Stomach (tissue), 9 donors: Measurements from ENCODE around the gene ATXN1. TPM values are rescaled to one million over a fixed set of nuclear protein-coding genes. Genes with fewer than 3 reads are reported as not detected.

Source experiments
- DNase-seq, 2 donors: peaks; one replicate each; pipeline versions ENCODE4 v3.0.0 to v3.0.0-alpha.2; 2013 to 2019
- H3K27ac ChIP-seq, 5 donors: fragments of 200-600 bp in 4 of 5; sonication (generic) in 4 of 5; one replicate each; pipeline ENCODE4 v1.5.1; 2013 to 2019; ENCODE audit warnings: mild to moderate bottlenecking in 1 of 5, moderate library complexity in 1 of 5
- H3K27me3 ChIP-seq, 3 donors: fragments of 200-600 bp; sonication (generic); one replicate each; pipeline ENCODE4 v1.5.1; 2017 to 2019; ENCODE audit warnings: mixed run types in 1 of 3
- H3K36me3 ChIP-seq, 4 donors: fragments of 200-600 bp; sonication (generic); 1 replicate in 3 of 4; 2 replicates in 1 of 4; pipeline ENCODE4 v1.5.1; 2016 to 2019
- H3K4me1 ChIP-seq, 4 donors: fragments of 200-600 bp; sonication (generic); one replicate each; pipeline ENCODE4 v1.5.1; 2016 to 2019
- H3K4me3 ChIP-seq, 4 donors: fragments of 200-600 bp; sonication (generic) in 3 of 4; one replicate each; pipeline ENCODE4 v1.5.1; 2016 to 2019; ENCODE audit warnings: mild to moderate bottlenecking in 1 of 4
- H3K9me3 ChIP-seq, 4 donors: fragments of 200-600 bp; sonication (generic); one replicate each; pipeline ENCODE4 v1.5.1; 2016 to 2019
- EP300 ChIP-seq: sonication (generic); formaldehyde crosslinking; IDR thresholded peaks from one replicate; pipeline ENCODE4 v1.6.1; 2017; ENCODE audit warnings: antibody characterized with exemption
- POLR2A ChIP-seq, 4 donors: fragments of 450-650 bp; IDR thresholded peaks; one replicate each; pipeline ENCODE4 v1.6.1; 2016; ENCODE audit warnings: antibody characterized with exemption in 4 of 4, control low read depth in 2 of 4, mild to moderate bottlenecking in 1 of 4, moderate library complexity in 1 of 4
- POLR2AphosphoS5 ChIP-seq, 3 donors: sonication (generic); formaldehyde crosslinking; IDR thresholded peaks; one replicate each; pipeline ENCODE4 v1.6.1; 2016; ENCODE audit warnings: antibody characterized with exemption in 3 of 3
- WGBS, 5 donors: extraction: QIAGEN DNeasy Blood & Tissue Kit in 3 of 5; methylation state at CpG; one replicate each; pipeline versions ENCODE4 v1.1.5 to v1.1.7; 2013 to 2018; 5-methylcytosine and 5-hydroxymethylcytosine counted together
- intact Hi-C: fragments of 100-400 bp; cut with DNase I; formaldehyde crosslinking; loops from one replicate; pipeline ENCODE4 v1.15.1; 2023; ENCODE audit warnings: low total_unique reads
- polyA plus RNA-seq, 3 donors: library from polyadenylated mRNA; stranded (reverse); fragments of 200-250 nt; gene quantifications; one replicate each; pipeline ENCODE4 v1.2.3, GENCODE V29; 2013
- total RNA-seq, 5 donors: library from RNA; depleted of rRNA; stranded (reverse); fragments of >200 nt; gene quantifications; one replicate each; pipeline versions ENCODE4 v1.1.0 to v1.2.3, GENCODE V29; 2014 to 2016
- TF ChIP-seq, protein P1 (sequence below), 7 experiments: fragments of 450-650 bp in 4 of 7; fragments of 200-600 bp in 3 of 7; sonication (generic) in 3 of 7; IDR thresholded peaks; one replicate each; pipeline ENCODE4 v1.5.1; 2016 to 2019; ENCODE audit warnings: antibody characterized with exemption in 7 of 7, control low read depth in 2 of 7, mild to moderate bottlenecking in 1 of 7
- donor health status: healthy with polysubstance abuse.
- donor health status: Bipolar disorder and iron deficiency.
- donor health status: healthy.

The ATXN1 gene
- total and polyA plus RNA-seq, 8 donors = 5.2 to 106 (median 39.0) TPM

DNA sequence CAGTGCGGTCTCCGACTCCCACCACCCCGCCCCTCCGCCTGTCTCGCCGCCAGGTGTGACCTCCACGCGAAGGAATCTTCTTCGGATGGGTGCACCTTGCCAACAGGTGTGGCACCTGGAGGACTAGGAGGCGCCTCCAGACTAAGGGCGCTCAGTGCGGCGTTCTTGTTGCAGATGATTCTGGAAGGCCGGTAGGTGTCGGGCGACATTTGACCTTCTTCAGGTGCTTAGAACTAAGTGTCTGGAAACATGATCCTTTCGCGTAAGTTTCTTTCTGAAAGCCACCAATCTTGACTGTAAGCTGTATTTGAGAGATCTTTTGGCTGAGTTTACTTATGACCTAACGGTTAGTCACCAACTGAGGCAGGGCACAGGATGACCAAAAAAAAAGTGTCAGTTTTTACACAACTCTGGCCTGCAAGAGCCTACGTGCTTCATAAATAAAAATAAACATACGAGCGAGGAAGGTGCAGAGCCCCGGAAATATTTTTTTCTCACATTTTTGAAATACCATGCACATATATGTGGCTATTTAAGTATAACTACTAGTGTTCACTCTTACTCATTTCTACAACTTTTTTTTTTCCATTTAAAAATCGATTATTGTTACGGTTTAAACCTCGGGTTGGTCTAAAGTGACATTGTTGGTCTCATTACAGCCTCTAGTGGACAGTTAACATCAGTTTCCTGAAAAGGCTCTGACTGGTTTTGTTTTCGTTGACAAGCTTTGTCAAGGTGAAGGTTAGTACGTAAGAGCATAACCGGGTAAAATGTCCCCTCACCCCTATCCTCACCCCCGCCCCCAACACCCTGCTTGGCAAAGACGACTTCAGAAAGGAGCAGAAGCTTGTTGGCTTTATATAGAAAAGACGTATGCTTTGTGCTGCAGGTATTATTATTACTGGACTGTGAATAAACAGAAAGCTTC lies 1.6 kb upstream of the ATXN1 start:
- H3K4me1 ChIP-seq = peaks cover 18 to 63% (median 41%) of the 10 kb centered on the region in 4 donors
- no peaks in the 10 kb centered on the region for H3K27me3 ChIP-seq
- H3K9me3 ChIP-seq = no peaks in the 10 kb centered on the region
- 0 to 2% (median 1%) methylated on average over 28 to 32 of the region's 32 CpGs for WGBS, 5 donors
- no peak for TF ChIP-seq POLR2A (IDR thresholded peaks at IDR 0.05)
- peak in 1 of 3 donors; percentile 27 for TF ChIP-seq POLR2AphosphoS5 (IDR thresholded peaks at IDR 0.05)
- TF ChIP-seq EP300 = no peak
- TF ChIP-seq, protein P1, sequence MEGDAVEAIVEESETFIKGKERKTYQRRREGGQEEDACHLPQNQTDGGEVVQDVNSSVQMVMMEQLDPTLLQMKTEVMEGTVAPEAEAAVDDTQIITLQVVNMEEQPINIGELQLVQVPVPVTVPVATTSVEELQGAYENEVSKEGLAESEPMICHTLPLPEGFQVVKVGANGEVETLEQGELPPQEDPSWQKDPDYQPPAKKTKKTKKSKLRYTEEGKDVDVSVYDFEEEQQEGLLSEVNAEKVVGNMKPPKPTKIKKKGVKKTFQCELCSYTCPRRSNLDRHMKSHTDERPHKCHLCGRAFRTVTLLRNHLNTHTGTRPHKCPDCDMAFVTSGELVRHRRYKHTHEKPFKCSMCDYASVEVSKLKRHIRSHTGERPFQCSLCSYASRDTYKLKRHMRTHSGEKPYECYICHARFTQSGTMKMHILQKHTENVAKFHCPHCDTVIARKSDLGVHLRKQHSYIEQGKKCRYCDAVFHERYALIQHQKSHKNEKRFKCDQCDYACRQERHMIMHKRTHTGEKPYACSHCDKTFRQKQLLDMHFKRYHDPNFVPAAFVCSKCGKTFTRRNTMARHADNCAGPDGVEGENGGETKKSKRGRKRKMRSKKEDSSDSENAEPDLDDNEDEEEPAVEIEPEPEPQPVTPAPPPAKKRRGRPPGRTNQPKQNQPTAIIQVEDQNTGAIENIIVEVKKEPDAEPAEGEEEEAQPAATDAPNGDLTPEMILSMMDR (IDR thresholded peaks at IDR 0.05) = peak in 5 of 7 experiments; percentile 71 to 85 (median 73)
- intact Hi-C loops = no loop called here
- H3K27ac ChIP-seq = peak overlapping the region; percentile 96 to 100 (median 99)
- H3K4me3 ChIP-seq = peak overlapping the region; percentile 76 to 93 (median 86)
- peak; percentile 58 to 86 for DNase-seq
- H3K36me3 ChIP-seq = no peaks in the 10 kb centered on the region

GRCh38 chr6:16762268-16762549 lies 949 bp upstream of the ATXN1 start:
- no peak for TF ChIP-seq POLR2AphosphoS5 (IDR thresholded peaks at IDR 0.05)
- TF ChIP-seq POLR2A (IDR thresholded peaks at IDR 0.05) = no peak
- TF ChIP-seq EP300 = no peak
- TF ChIP-seq, protein P1 (IDR thresholded peaks at IDR 0.05) = no peak
- no peaks in the 10 kb centered on the region for H3K9me3 ChIP-seq
- peak overlapping the region; percentile 76 to 93 (median 86) for H3K4me3 ChIP-seq
- WGBS, 5 donors = 0 to 3% (median 1%) methylated on average over 18 to 21 of the region's 21 CpGs
- no peak for DNase-seq
- H3K27me3 ChIP-seq = no peaks in the 10 kb centered on the region
- H3K36me3 ChIP-seq = no peaks in the 10 kb centered on the region
- peaks cover 19 to 63% (median 44%) of the 10 kb centered on the region in 4 donors for H3K4me1 ChIP-seq
- intact Hi-C loops = no loop called here
- H3K27ac ChIP-seq = peak overlapping the region; percentile 96 to 100 (median 99)

GRCh38 chr6:16761471-16762267 lies 409 bp upstream of the ATXN1 start:
- peaks cover 19 to 65% (median 46%) of the 10 kb centered on the region in 4 donors for H3K4me1 ChIP-seq
- H3K9me3 ChIP-seq = no peaks in the 10 kb centered on the region
- H3K27ac ChIP-seq = peak overlapping the region; percentile 96 to 100 (median 99)
- peak overlapping the region; percentile 76 to 93 (median 86) for H3K4me3 ChIP-seq
- WGBS, 5 donors = 0% methylated on average over 14 to 68 of the region's 71 CpGs
- peak; percentile 89 to 97 for DNase-seq
- intact Hi-C loops = no loop called here
- no peaks in the 10 kb centered on the region for H3K36me3 ChIP-seq
- TF ChIP-seq POLR2AphosphoS5 (IDR thresholded peaks at IDR 0.05) = peak in 2 of 3 donors; percentile 20 to 39
- TF ChIP-seq POLR2A (IDR thresholded peaks at IDR 0.05) = peak in 1 of 4 donors; percentile 15
- TF ChIP-seq EP300 = no peak
- TF ChIP-seq, protein P1 (IDR thresholded peaks at IDR 0.05) = peak in 3 of 7 experiments; percentile 8 to 46 (median 16)
- H3K27me3 ChIP-seq = no peaks in the 10 kb centered on the region
